Esophagus squamous epithelium (tissue), 5 donors: ENCODE measurements around the gene OGA. TPM values are rescaled to one million over a fixed set of nuclear protein-coding genes. Genes with fewer than 3 reads are reported as not detected.
A peak's percentile ranks its signal among the peaks of the same experiment; 100 is the strongest.

ENCODE experiments used
- DNase-seq: peaks from one replicate; lab custom pipeline; 2025; lab: John Stamatoyannopoulos, UW
- H3K27ac ChIP-seq, 4 donors: fragments of 200-600 bp; sonication (generic); one replicate each; pipeline ENCODE4 v1.5.1; 2016 to 2019; ENCODE audit warnings: mild to moderate bottlenecking in 1 of 4
- H3K27me3 ChIP-seq, 4 donors: fragments of 200-600 bp; sonication (generic); 1 replicate in 3 of 4; 2 replicates in 1 of 4; pipeline versions ENCODE4 v1.5.1 to v1.6.0; 2017 to 2021; ENCODE audit warnings: antibody characterized with exemption in 1 of 4
- H3K36me3 ChIP-seq, 3 donors: fragments of 200-600 bp; sonication (generic); one replicate each; pipeline ENCODE4 v1.5.1; 2016 to 2019
- H3K4me1 ChIP-seq, 3 donors: fragments of 200-600 bp; sonication (generic); one replicate each; pipeline ENCODE4 v1.5.1; 2017 to 2019
- H3K4me3 ChIP-seq, 4 donors: fragments of 200-600 bp; sonication (generic); 1 replicate in 3 of 4; 2 replicates in 1 of 4; pipeline ENCODE4 v1.5.1; 2016 to 2019; ENCODE audit warnings: mild to moderate bottlenecking in 2 of 4, moderate library complexity in 1 of 4
- H3K9me3 ChIP-seq, 3 donors: fragments of 200-600 bp; sonication (generic); one replicate each; pipeline ENCODE4 v1.5.1; 2016 to 2019
- CTCF ChIP-seq, 6 experiments: fragments of 450-650 bp in 4 of 6; fragments of 200-600 bp in 2 of 6; sonication (generic) in 2 of 6; IDR thresholded peaks; one replicate each; pipeline ENCODE4 v1.5.1; 2016 to 2019; ENCODE audit warnings: antibody characterized with exemption in 6 of 6, mild to moderate bottlenecking in 4 of 6, moderate library complexity in 4 of 6
- POLR2A ChIP-seq, 4 donors: fragments of 450-650 bp; IDR thresholded peaks; one replicate each; pipeline ENCODE4 v1.6.1; 2017; ENCODE audit warnings: antibody characterized with exemption in 4 of 4, mild to moderate bottlenecking in 4 of 4, moderate library complexity in 3 of 4
- WGBS, 2 donors: methylation state at CpG; one replicate each; pipeline ENCODE4 v1.1.5; 2018; 5-methylcytosine and 5-hydroxymethylcytosine counted together
- intact Hi-C: fragments of 100-400 bp; cut with DNase I; formaldehyde crosslinking; loops from one replicate; pipeline ENCODE4 v1.15.0; 2022
- total RNA-seq, 4 donors: library from RNA; depleted of rRNA; stranded (reverse); fragments of >200 nt; gene quantifications; one replicate each; pipeline ENCODE4 v1.1.0, GENCODE V29; 2016
- donor health status: DM: yes; HTN: yes; CAD: no.

The OGA gene
- total RNA-seq, 4 donors from 2014 or later: 44.2 to 121 (median 60.7) TPM

DNA sequence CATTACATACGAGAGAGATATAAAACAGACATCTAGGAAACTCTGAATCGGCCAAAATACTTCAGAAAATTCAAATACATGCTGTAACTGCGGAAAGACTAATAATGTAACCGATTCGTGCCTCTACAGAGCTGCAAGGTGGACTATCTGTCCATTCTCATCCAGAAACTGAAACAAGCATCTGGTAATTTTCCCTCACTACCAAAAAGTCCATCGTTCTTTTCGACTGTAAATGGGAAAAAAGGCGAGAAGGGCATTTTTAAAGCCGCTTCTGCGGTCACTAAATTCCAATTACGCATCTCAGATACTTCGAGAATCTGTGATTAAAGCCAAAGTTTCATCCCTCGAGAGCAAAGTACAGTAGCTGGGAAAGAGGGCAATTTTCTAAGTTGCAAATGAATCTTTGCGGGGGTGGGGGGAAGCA is 1.3 kb downstream of the OGA start:
- Histone ChIP-seq H3K27ac (peak overlapping the region; percentile 93 to 98 (median 96)), H3K4me1 (peaks cover 21 to 58% (median 40%) of the 10 kb centered on the region in 3 donors), H3K27me3 (no peaks in the 10 kb centered on the region), H3K36me3 (peaks cover 0 to 14% (median 7%) of the 10 kb centered on the region in 3 donors), H3K9me3 (no peaks in the 10 kb centered on the region), H3K4me3 (peak overlapping the region; percentile 82 to 99 (median 92))
- intact Hi-C loops: no loop called here
- TF ChIP-seq POLR2A (IDR thresholded peaks at IDR 0.05) (no peak), CTCF (IDR thresholded peaks at IDR 0.05) (no peak)
- no peak for DNase-seq
- 0 to 1% methylated on average over 14 of the region's 14 CpGs for WGBS, 2 donors

GRCh38 chr10:101816376-101816775 is 1.9 kb downstream of the OGA start:
- DNase-seq: no peak
- WGBS, 2 donors: 0% methylated on average over 5 of the region's 5 CpGs
- peak overlapping the region in 3 of 4 donors; percentile 41 to 98 (median 95) for H3K27ac ChIP-seq

GRCh38 chr10:101814466-101815071 is 3.7 kb downstream of the OGA start:
- Histone ChIP-seq H3K9me3 (no peaks in the 10 kb centered on the region), H3K4me1 (peaks cover 20 to 66% (median 37%) of the 10 kb centered on the region in 3 donors), H3K27ac (no peak overlapping the region), H3K4me3 (peak overlapping the region in 3 of 4 donors; percentile 82 to 99 (median 87)), H3K27me3 (no peaks in the 10 kb centered on the region), H3K36me3 (peaks cover 0 to 38% (median 19%) of the 10 kb centered on the region in 3 donors)
- TF ChIP-seq POLR2A (IDR thresholded peaks at IDR 0.05) (no peak), CTCF (IDR thresholded peaks at IDR 0.05) (no peak)
- DNase-seq: no peak
- intact Hi-C loops: no loop called here
- 72 to 74% methylated on average over 8 of the region's 8 CpGs for WGBS, 2 donors

More at GRCh38 chr10:101816376-101816775, 1.9 kb downstream of the OGA start:
- TF ChIP-seq CTCF (IDR thresholded peaks at IDR 0.05) (no peak), POLR2A (IDR thresholded peaks at IDR 0.05) (no peak)
- intact Hi-C loops: no loop called here
- H3K36me3 ChIP-seq: peaks cover 0 to 20% (median 9%) of the 10 kb centered on the region in 3 donors
- no peaks in the 10 kb centered on the region for H3K9me3 ChIP-seq
- H3K4me1 ChIP-seq: peaks cover 21 to 64% (median 40%) of the 10 kb centered on the region in 3 donors
- H3K27me3 ChIP-seq: no peaks in the 10 kb centered on the region
- H3K4me3 ChIP-seq: peak overlapping the region; percentile 82 to 99 (median 92)

GRCh38 chr10:101812606-101813005 is 5.6 kb downstream of the OGA start:
- H3K9me3 ChIP-seq: no peaks in the 10 kb centered on the region
- DNase-seq: no peak
- H3K4me3 ChIP-seq: no peak overlapping the region
- no peak for TF ChIP-seq POLR2A (IDR thresholded peaks at IDR 0.05)
- TF ChIP-seq CTCF (IDR thresholded peaks at IDR 0.05): no peak
- peaks cover 11 to 57% (median 30%) of the 10 kb centered on the region in 3 donors for H3K4me1 ChIP-seq
- 82 to 88% methylated on average over 4 of the region's 4 CpGs for WGBS, 2 donors
- intact Hi-C loops: no loop called here
- H3K27me3 ChIP-seq: no peaks in the 10 kb centered on the region
- H3K27ac ChIP-seq: no peak overlapping the region
- peaks cover 0 to 57% (median 38%) of the 10 kb centered on the region in 3 donors for H3K36me3 ChIP-seq

- H3K4me3 ChIP-seq: no peak overlapping the region
- 70 to 90% methylated on average over 1 of the region's 1 CpG for WGBS, 2 donors
- intact Hi-C loops: no loop called here
- peaks cover 6 to 100% (median 70%) of the 10 kb centered on the region in 3 donors for H3K36me3 ChIP-seq
- no peaks in the 10 kb centered on the region for H3K27me3 ChIP-seq
- H3K9me3 ChIP-seq: no peaks in the 10 kb centered on the region
- TF ChIP-seq CTCF (IDR thresholded peaks at IDR 0.05): no peak
- TF ChIP-seq POLR2A (IDR thresholded peaks at IDR 0.05): no peak
- no peak for DNase-seq
- no peak overlapping the region for H3K27ac ChIP-seq
- H3K4me1 ChIP-seq: peaks cover 0 to 16% (median 2%) of the 10 kb centered on the region in 3 donors
Observed at GRCh38 chr10:101807158-101807557, 11.1 kb downstream of the OGA start.
